Measurements from ENCODE around the gene TRIM52. TPM values are rescaled to one million over a fixed set of nuclear protein-coding genes. Genes with fewer than 3 reads are reported as not detected.

The TRIM52 gene
- total and polyA plus RNA-seq, 2 of the 4 experiments (the other 2 are of a cell fraction), result 2.3 to 6.9 TPM

GRCh38 chr5:181205761-181206649 is 54.9 kb downstream of the TRIM52 start:
- H2BK5ac ChIP-seq (ENCODE audit: low read depth, low read length, poor library complexity, severe bottlenecking), result no peak overlapping the region
- H3K4ac ChIP-seq (ENCODE audit: low read depth, low read length), result no peak overlapping the region
- 27% methylated on average over 29 of the region's 37 CpGs; no CpG with 5 or more reads in 1 of the 2 experiments for WGBS, 2 experiments (ENCODE audit: extremely low coverage in 2 of 2, insufficient read length in 1 of 2)
- H2BK120ac ChIP-seq (ENCODE audit: low read depth, low read length), result no peak overlapping the region
- peak overlapping the region; percentile 76 for H3K4me2 ChIP-seq (ENCODE audit: low read depth, low read length)
- no peak overlapping the region for H3K56ac ChIP-seq (ENCODE audit: extremely low read depth, insufficient read depth, low read length)
- H4K20me1 ChIP-seq (ENCODE audit: insufficient read depth, low read length), result no peaks in the 10 kb centered on the region
- no peak overlapping the region for H2BK20ac ChIP-seq (ENCODE audit: low read depth, low read length)
- dilution Hi-C loops (cut with HindIII; ENCODE audit: low sequenced_read_pairs, unreplicated experiment) (no loop called here), intact Hi-C loops (cut with micrococcal nuclease) (no loop called here), in situ Hi-C loops (cut with MboI; ENCODE audit: low sequenced_read_pairs) (no loop called here)
- no TSS peak for BruUV-seq (replicated peaks)
- no peaks in the 10 kb centered on the region for H3K9me3 ChIP-seq (ENCODE audit: control insufficient read depth, insufficient read depth, low read length)
- no peaks in the 10 kb centered on the region; the same call in 1 of the 2 replicates for H3K27me3 ChIP-seq (ENCODE audit: control insufficient read depth, insufficient read depth, low read length)
- CTCF ChIA-PET, result interaction anchor here (1.0 to 1.3 kb wide), 3 partner anchors 14 to 22 kb away, joined by 3 to 4 read pairs (median 3); no protein-coding TSS in a partner anchor
- no peak overlapping the region for H4K5ac ChIP-seq (ENCODE audit: low read depth, low read length)
- H3K9me1 ChIP-seq (ENCODE audit: insufficient read depth, low read length), result 0 out of 2 replicates have a peak, but pooled peaks cover 6% of the 10 kb centered on the region
- no peak overlapping the region for H3K14ac ChIP-seq (replicated peaks; ENCODE audit: low read depth, low read length)
- H4K91ac ChIP-seq (ENCODE audit: insufficient read depth, low read depth, low read length), result no peak overlapping the region
- no peak overlapping the region for H3K23ac ChIP-seq (ENCODE audit: low read depth, low read length)
- no peak overlapping the region for H3K9ac ChIP-seq (ENCODE audit: low read depth, low read length)
- peak overlapping the region; percentile 36; the same call in 1 of the 2 replicates for H3K4me3 ChIP-seq (ENCODE audit: insufficient read depth, low read depth, low read length)
- peaks cover 4% of the 10 kb centered on the region; the same call in 1 of the 2 replicates for H3K4me1 ChIP-seq (ENCODE audit: control insufficient read depth, insufficient read depth, low read length)
- peak overlapping the region; percentile 91 for H2AFZ ChIP-seq (replicated peaks; ENCODE audit: low read length, poor library complexity)
- ATAC-seq (ENCODE audit: low read depth) (no peak), DNase-seq (peak; percentile 21)
- H3K27ac ChIP-seq (ENCODE audit: insufficient read depth, low read length), result no peak overlapping the region
- 0 out of 2 replicates have a peak overlapping the region, but pooled peaks have one; percentile 45 for H2AK5ac ChIP-seq (ENCODE audit: low read depth, low read length)
- POLR2A ChIA-PET (ENCODE audit: unreplicated experiment), result interaction anchor here (1.3 kb wide), 1 partner anchor 8 kb away, joined by 3 read pairs; no protein-coding TSS in a partner anchor
- H2AK9ac ChIP-seq (replicated peaks; ENCODE audit: low read depth, low read length, poor library complexity), result peak overlapping the region; percentile 79
- no peak overlapping the region for H3K18ac ChIP-seq (ENCODE audit: low read depth, low read length)
- no peak overlapping the region for H2BK15ac ChIP-seq (ENCODE audit: low read depth, low read length)
- H4K8ac ChIP-seq (ENCODE audit: low read depth in 2 of 2, low read length in 2 of 2), result no peak overlapping the region
- no peaks in the 10 kb centered on the region for H3K79me1 ChIP-seq (ENCODE audit: low read depth in 1 of 2, low read length in 2 of 2)
- no peaks in the 10 kb centered on the region for H3K36me3 ChIP-seq (ENCODE audit: control insufficient read depth, insufficient read depth, low read length)
- TF ChIP-seq MXI1 (IDR thresholded peaks at IDR 0.05; ENCODE audit: borderline replicate concordance, low read depth, low read length) (no peak), USF2 (IDR thresholded peaks at IDR 0.05; ENCODE audit: low read depth, low read length) (no peak), RCOR1 (IDR thresholded peaks at IDR 0.05; ENCODE audit: insufficient replicate concordance, low read length) (no peak), MAZ (IDR thresholded peaks at IDR 0.05; ENCODE audit: borderline replicate concordance, low read depth, low read length) (no peak), CEBPB (IDR thresholded peaks at IDR 0.05; ENCODE audit: low read depth, low read length) (no peak), CTCF (conservative IDR thresholded peaks at IDR 0.05; ENCODE audit: low read depth, low read length) (no peak), BHLHE40 (IDR thresholded peaks at IDR 0.05; ENCODE audit: low read depth, low read length) (no peak), SMC3 (IDR thresholded peaks at IDR 0.05; ENCODE audit: low read depth, low read length) (no peak), ELK1 (IDR thresholded peaks at IDR 0.05; ENCODE audit: borderline replicate concordance, low read depth, low read length) (no peak), RFX5 (IDR thresholded peaks at IDR 0.05; ENCODE audit: low read depth, low read length) (no peak), FOS (IDR thresholded peaks at IDR 0.05; ENCODE audit: low read depth, low read length) (no peak), NFE2L2 (IDR thresholded peaks at IDR 0.05; ENCODE audit: low read depth, low read length) (no peak), RAD21 (IDR thresholded peaks at IDR 0.05; ENCODE audit: low read length) (no peak)

Measured in IMR-90 (cell line).